Bronchial epithelial cell (primary cell): ENCODE results near the gene SGMS1. TPM values are rescaled to one million over a fixed set of nuclear protein-coding genes. Genes with fewer than 3 reads are reported as not detected.
A peak's percentile ranks its signal among the peaks of the same experiment; 100 is the strongest.

Experiments used
- DNase-seq: peaks from one replicate; pipeline ENCODE4 v3.0.0-alpha.2; 2010; ENCODE audit warnings: low read depth
- FAIRE-seq: peaks from 2 replicates; lab custom pipeline; 2011; peaks lifted over from hg19 to GRCh38; lab: Jason Lieb, UNC
- H3K27me3 ChIP-seq: 2 replicates; pipeline ENCODE4 v1.5.1; 2011; ENCODE audit warnings: low read length; ENCODE audit not compliant: control insufficient read depth, insufficient read depth
- H3K36me3 ChIP-seq: 2 replicates; pipeline ENCODE4 v1.5.1; 2011; ENCODE audit warnings: low read length; ENCODE audit not compliant: control insufficient read depth, insufficient read depth
- H3K4me3 ChIP-seq: 2 replicates; pipeline ENCODE4 v1.5.1; 2011; ENCODE audit warnings: mild to moderate bottlenecking, low read depth, low read length, control low read depth
- CTCF ChIP-seq: IDR thresholded peaks from 2 replicates; pipeline ENCODE4 v1.5.1; 2011; ENCODE audit warnings: mild to moderate bottlenecking, moderate library complexity, low read length, control low read depth, inconsistent platforms; ENCODE audit not compliant: insufficient read depth, severe bottlenecking
- total RNA-seq: library from RNA; depleted of rRNA; stranded (reverse); fragments of >200 nt; gene quantifications from 2 replicates; pipeline ENCODE4 v1.2.1, GENCODE V29; 2014

SGMS1 gene
- total RNA-seq, 1 donor from 2014 or later: 21.3 TPM

GRCh38 chr10:50326757-50327701 lies 296.7 kb downstream of the SGMS1 start:
- peak overlapping the region; percentile 2 for H3K4me3 ChIP-seq
- H3K36me3 ChIP-seq: no peaks in the 10 kb centered on the region
- peak; percentile 80 for DNase-seq
- no peaks in the 10 kb centered on the region for H3K27me3 ChIP-seq
- no peak for FAIRE-seq
- TF ChIP-seq CTCF: no peak

- no peak for FAIRE-seq
- no peak overlapping the region for H3K4me3 ChIP-seq
These were observed 297.6 kb downstream of the SGMS1 start for GRCh38 chr10:50326172-50326555.

GRCh38 chr10:50325449-50326171 lies 298.1 kb downstream of the SGMS1 start:
- Histone ChIP-seq H3K36me3 (no peaks in the 10 kb centered on the region), H3K27me3 (no peaks in the 10 kb centered on the region), H3K4me3 (no peak overlapping the region)
- FAIRE-seq (peak; percentile 50), DNase-seq (peak; percentile 100)
- TF ChIP-seq CTCF: no peak

More at GRCh38 chr10:50326172-50326555, 297.6 kb downstream of the SGMS1 start:
- no peaks in the 10 kb centered on the region for H3K36me3 ChIP-seq
- DNase-seq: no peak
- no peaks in the 10 kb centered on the region for H3K27me3 ChIP-seq
- TF ChIP-seq CTCF: no peak

- no peak for TF ChIP-seq CTCF
- FAIRE-seq: no peak
- DNase-seq: no peak
- Histone ChIP-seq H3K27me3 (no peaks in the 10 kb centered on the region), H3K4me3 (no peak overlapping the region), H3K36me3 (no peaks in the 10 kb centered on the region)
These were observed 298.9 kb downstream of the SGMS1 start for GRCh38 chr10:50324680-50325393.

- FAIRE-seq: no peak
- Histone ChIP-seq H3K36me3 (no peaks in the 10 kb centered on the region), H3K4me3 (no peak overlapping the region), H3K27me3 (no peaks in the 10 kb centered on the region)
- no peak for TF ChIP-seq CTCF
- DNase-seq: no peak
These were observed 299.7 kb downstream of the SGMS1 start for GRCh38 chr10:50324046-50324445.
